Activated T-cell treated with anti-CD3 and anti-CD28 coated beads, Interleukin-2, amount 50 U/mL, for 24 hours (primary cell): ENCODE measurements around the gene AGR2.

Experiments used
- DNase-seq: peaks from one replicate; pipeline ENCODE4 v3.0.0-alpha.2; 2020
- H3K27ac Mint-ChIP-seq: 2 replicates; pipeline ENCODE4 v1.8.0; 2020; ENCODE audit warnings: mild to moderate bottlenecking, mixed read lengths
- H3K27me3 Mint-ChIP-seq: 2 replicates; pipeline ENCODE4 v1.8.0; 2020; ENCODE audit warnings: mixed read lengths
- H3K36me3 Mint-ChIP-seq: 2 replicates; pipeline ENCODE4 v1.8.0; 2020; ENCODE audit warnings: low read depth, mixed read lengths
- H3K4me1 Mint-ChIP-seq: 2 replicates; pipeline ENCODE4 v1.8.0; 2020; ENCODE audit warnings: low read depth, mixed read lengths
- H3K4me3 Mint-ChIP-seq: 2 replicates; pipeline ENCODE4 v1.8.0; 2020; ENCODE audit warnings: mild to moderate bottlenecking, moderate library complexity, mixed read lengths
- H3K9me3 Mint-ChIP-seq: 2 replicates; pipeline ENCODE4 v1.8.0; 2020; ENCODE audit warnings: mixed read lengths

AGR2 gene

GRCh38 chr7:16753102-16753931, 51.5 kb downstream of the AGR2 start, which contains the start of gene TSPAN13:
TSS of gene TSPAN13 (plus strand) at chr7:16753755. CDS start at chr7:16753968, 213 bp downstream.
- Mint-ChIP-seq H3K4me1 (peaks cover 9% of the 10 kb centered on the region), H3K36me3 (no peaks in the 10 kb centered on the region), H3K9me3 (no peaks in the 10 kb centered on the region), H3K27me3 (peaks cover 53% of the 10 kb centered on the region), H3K4me3 (peak within 1 kb of the TSS; percentile 70), H3K27ac (peak within 1 kb of the TSS; percentile 29)
- DNase-seq = peak; percentile 67

- Mint-ChIP-seq H3K4me3 (no peak overlapping the region), H3K9me3 (no peaks in the 10 kb centered on the region), H3K27me3 (peaks cover 16% of the 10 kb centered on the region), H3K36me3 (no peaks in the 10 kb centered on the region), H3K4me1 (no peaks in the 10 kb centered on the region), H3K27ac (no peak overlapping the region)
- DNase-seq = no peak
These were observed 57.7 kb downstream of the AGR2 start for GRCh38 chr7:16747102-16747501.

DNA sequence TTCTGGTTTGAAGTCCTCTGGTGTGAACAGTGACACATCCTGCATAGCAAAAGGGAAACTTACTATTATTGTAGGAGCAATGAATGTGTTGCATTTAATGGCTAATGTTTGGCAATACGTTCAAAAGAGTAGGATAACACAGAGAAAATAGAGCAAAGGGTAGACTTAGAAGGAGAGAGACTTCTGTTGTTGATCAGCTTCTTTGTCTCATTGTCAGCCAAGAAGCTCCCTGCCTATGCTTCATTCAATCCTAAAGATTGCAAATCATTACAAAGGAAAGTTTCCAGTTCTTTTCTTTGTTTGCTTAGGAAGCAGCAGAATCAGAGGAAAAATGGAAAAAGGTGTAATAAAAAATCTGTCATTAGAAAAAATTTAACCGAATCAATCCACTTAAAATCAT, 59.2 kb downstream of the AGR2 start:
- Mint-ChIP-seq H3K4me1 (peaks cover under 1% of the 10 kb centered on the region), H3K27me3 (peaks cover 8% of the 10 kb centered on the region), H3K27ac (no peak overlapping the region), H3K36me3 (no peaks in the 10 kb centered on the region), H3K9me3 (no peaks in the 10 kb centered on the region), H3K4me3 (no peak overlapping the region)
- no peak for DNase-seq

- H3K36me3 Mint-ChIP-seq = no peaks in the 10 kb centered on the region
- no peak overlapping the region for H3K27ac Mint-ChIP-seq
- peaks cover 10% of the 10 kb centered on the region for H3K4me1 Mint-ChIP-seq
- H3K27me3 Mint-ChIP-seq = peaks cover 4% of the 10 kb centered on the region
- no peak overlapping the region for H3K4me3 Mint-ChIP-seq
- H3K9me3 Mint-ChIP-seq = no peaks in the 10 kb centered on the region
- no peak for DNase-seq
These were observed 60.1 kb downstream of the AGR2 start for GRCh38 chr7:16744518-16745250.

- Mint-ChIP-seq H3K27me3 (no peaks in the 10 kb centered on the region), H3K36me3 (no peaks in the 10 kb centered on the region)
- DNase-seq = no peak
These were observed 61.6 kb downstream of the AGR2 start for GRCh38 chr7:16743236-16743635.

GRCh38 chr7:16742547-16742946, 62.3 kb downstream of the AGR2 start:
- no peak overlapping the region for H3K4me3 Mint-ChIP-seq
- no peak overlapping the region for H3K27ac Mint-ChIP-seq
- DNase-seq = no peak
- no peaks in the 10 kb centered on the region for H3K27me3 Mint-ChIP-seq
- H3K4me1 Mint-ChIP-seq = peaks cover 10% of the 10 kb centered on the region
- no peaks in the 10 kb centered on the region for H3K36me3 Mint-ChIP-seq
- H3K9me3 Mint-ChIP-seq = no peaks in the 10 kb centered on the region

More at GRCh38 chr7:16743236-16743635, 61.6 kb downstream of the AGR2 start:
- H3K4me3 Mint-ChIP-seq = no peak overlapping the region
- H3K27ac Mint-ChIP-seq = no peak overlapping the region
- H3K9me3 Mint-ChIP-seq = no peaks in the 10 kb centered on the region
- H3K4me1 Mint-ChIP-seq = peaks cover 10% of the 10 kb centered on the region
